Measurements from ENCODE around the gene PHLDB2.
A peak's percentile ranks its signal among the peaks of the same experiment; 100 is the strongest.

Gene PHLDB2

DNA sequence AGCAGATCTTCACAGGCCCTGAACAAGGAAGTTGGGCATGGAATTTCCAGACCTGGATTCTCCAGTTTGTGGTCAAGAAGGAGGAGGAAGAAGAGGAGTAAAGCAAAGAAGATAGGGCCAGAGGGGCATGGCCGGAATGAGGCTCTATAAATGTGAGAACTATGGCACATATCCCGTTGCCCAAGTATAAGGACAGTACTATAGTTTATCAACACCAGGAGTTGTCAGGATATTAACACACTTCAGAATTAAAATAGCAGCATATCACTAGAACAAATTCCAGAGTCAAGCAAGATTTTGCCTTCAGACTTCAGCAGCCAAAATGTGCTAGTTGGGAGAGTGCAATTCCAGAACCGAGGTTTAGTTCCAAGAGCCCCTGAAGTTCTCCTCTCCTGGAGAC is 38.4 kb upstream of the PHLDB2 start:
- H3K27ac ChIP-seq (replicated peaks; ENCODE audit: low read length) = no peak overlapping the region
- H3K36me3 ChIP-seq (replicated peaks in 1 of 2; ENCODE audit: control insufficient read depth in 2 of 2, insufficient read depth in 2 of 2, low read length in 2 of 2) = no peaks in the 10 kb centered on the region
- no peak overlapping the region for H3K14ac ChIP-seq (ENCODE audit: low read length)
- no CpG with 5 or more reads among the region's 3 CpGs for WGBS, 2 donors (ENCODE audit: extremely low coverage in 2 of 2, insufficient read length in 2 of 2, insufficient replicate concordance in 1 of 2)
- no peak overlapping the region for H3K4ac ChIP-seq (ENCODE audit: low read length)
- H2AK5ac ChIP-seq (ENCODE audit: low read depth, low read length) = no peak overlapping the region
- H2BK12ac ChIP-seq (ENCODE audit: low read length) = no peak overlapping the region
- H3K4me1 ChIP-seq (ENCODE audit: control insufficient read depth in 2 of 2, insufficient read depth in 1 of 2, low read depth in 1 of 2, low read length in 2 of 2) = no peaks in the 10 kb centered on the region
- H3K9me3 ChIP-seq (replicated peaks in 1 of 2; ENCODE audit: control insufficient read depth in 2 of 2, insufficient read depth in 1 of 2, low read depth in 1 of 2, low read length in 2 of 2) = peaks cover 0 to 10% of the 10 kb centered on the region in 2 donors
- no peak overlapping the region for H2BK5ac ChIP-seq (ENCODE audit: low read length)
- H4K91ac ChIP-seq (ENCODE audit: low read depth, low read length, poor library complexity) = no peak overlapping the region
- no peak overlapping the region for H3K18ac ChIP-seq (ENCODE audit: low read length)
- H2BK15ac ChIP-seq (ENCODE audit: low read length) = no peak overlapping the region
- H2BK120ac ChIP-seq (ENCODE audit: low read depth, low read length) = no peak overlapping the region
- H4K8ac ChIP-seq (ENCODE audit: low read depth, low read length) = no peak overlapping the region
- DNase-seq (ENCODE audit: low spot score) = no peak
- no peak overlapping the region for H2AFZ ChIP-seq (ENCODE audit: low read length)
- no peak overlapping the region for H3K23ac ChIP-seq (ENCODE audit: low read depth, low read length, poor library complexity)
- no peak overlapping the region for H3K9ac ChIP-seq (ENCODE audit: low read depth, low read length, poor library complexity)
- H3K27me3 ChIP-seq (ENCODE audit: control insufficient read depth in 3 of 3, insufficient read depth in 3 of 3, low read depth in 1 of 3, low read length in 3 of 3) = no peaks in the 10 kb centered on the region
- no peak overlapping the region for H3K4me2 ChIP-seq (ENCODE audit: insufficient read depth, low read length, poor library complexity, severe bottlenecking)
- H3K4me3 ChIP-seq (ENCODE audit: low read length in 2 of 2) = no peak overlapping the region
- H3K79me1 ChIP-seq (ENCODE audit: low read depth, low read length) = no peaks in the 10 kb centered on the region

DNA sequence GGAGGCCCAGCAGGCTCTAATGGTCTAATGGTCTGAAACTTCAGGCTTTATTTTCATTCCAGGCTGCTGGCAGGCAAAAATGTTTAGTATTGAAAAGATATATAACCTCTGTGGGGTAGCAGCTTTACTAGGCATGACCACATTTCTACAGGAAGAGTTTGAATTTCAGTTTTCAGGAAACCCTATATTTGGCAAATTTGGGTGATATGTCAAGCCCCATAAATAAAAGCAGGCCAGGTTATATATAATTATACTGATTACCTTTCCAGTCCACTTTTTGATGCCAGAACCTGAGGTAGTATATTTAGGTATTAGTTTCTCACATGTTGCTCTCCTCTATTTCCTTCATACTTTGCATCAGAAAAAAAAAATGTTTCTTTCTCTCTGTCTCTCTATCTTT is 37.2 kb upstream of the PHLDB2 start:
- no peak overlapping the region for H4K8ac ChIP-seq (ENCODE audit: low read depth, low read length)
- no peak overlapping the region for H3K14ac ChIP-seq (ENCODE audit: low read length)
- no peak overlapping the region for H2BK15ac ChIP-seq (ENCODE audit: low read length)
- no peak overlapping the region for H3K27ac ChIP-seq (replicated peaks; ENCODE audit: low read length)
- peaks cover 0 to 6% of the 10 kb centered on the region in 2 donors for H3K9me3 ChIP-seq (replicated peaks in 1 of 2; ENCODE audit: control insufficient read depth in 2 of 2, insufficient read depth in 1 of 2, low read depth in 1 of 2, low read length in 2 of 2)
- H3K79me1 ChIP-seq (ENCODE audit: low read depth, low read length) = no peaks in the 10 kb centered on the region
- no peak overlapping the region for H3K4me2 ChIP-seq (ENCODE audit: insufficient read depth, low read length, poor library complexity, severe bottlenecking)
- H4K91ac ChIP-seq (ENCODE audit: low read depth, low read length, poor library complexity) = no peak overlapping the region
- no peak overlapping the region for H2BK120ac ChIP-seq (ENCODE audit: low read depth, low read length)
- no peak for DNase-seq (ENCODE audit: low spot score)
- no peak overlapping the region for H2BK5ac ChIP-seq (ENCODE audit: low read length)
- H3K18ac ChIP-seq (ENCODE audit: low read length) = no peak overlapping the region
- no peak overlapping the region for H3K9ac ChIP-seq (ENCODE audit: low read depth, low read length, poor library complexity)
- no peak overlapping the region for H3K4ac ChIP-seq (ENCODE audit: low read length)
- no peak overlapping the region for H2AK5ac ChIP-seq (ENCODE audit: low read depth, low read length)
- H3K36me3 ChIP-seq (replicated peaks in 1 of 2; ENCODE audit: control insufficient read depth in 2 of 2, insufficient read depth in 2 of 2, low read length in 2 of 2) = no peaks in the 10 kb centered on the region
- H3K4me3 ChIP-seq (ENCODE audit: low read length in 2 of 2) = no peak overlapping the region
- H2AFZ ChIP-seq (ENCODE audit: low read length) = no peak overlapping the region
- H2BK12ac ChIP-seq (ENCODE audit: low read length) = no peak overlapping the region
- H3K23ac ChIP-seq (ENCODE audit: low read depth, low read length, poor library complexity) = no peak overlapping the region
- H3K4me1 ChIP-seq (ENCODE audit: control insufficient read depth in 2 of 2, insufficient read depth in 1 of 2, low read depth in 1 of 2, low read length in 2 of 2) = no peaks in the 10 kb centered on the region
- H3K27me3 ChIP-seq (ENCODE audit: control insufficient read depth in 3 of 3, insufficient read depth in 3 of 3, low read depth in 1 of 3, low read length in 3 of 3) = no peaks in the 10 kb centered on the region

DNA sequence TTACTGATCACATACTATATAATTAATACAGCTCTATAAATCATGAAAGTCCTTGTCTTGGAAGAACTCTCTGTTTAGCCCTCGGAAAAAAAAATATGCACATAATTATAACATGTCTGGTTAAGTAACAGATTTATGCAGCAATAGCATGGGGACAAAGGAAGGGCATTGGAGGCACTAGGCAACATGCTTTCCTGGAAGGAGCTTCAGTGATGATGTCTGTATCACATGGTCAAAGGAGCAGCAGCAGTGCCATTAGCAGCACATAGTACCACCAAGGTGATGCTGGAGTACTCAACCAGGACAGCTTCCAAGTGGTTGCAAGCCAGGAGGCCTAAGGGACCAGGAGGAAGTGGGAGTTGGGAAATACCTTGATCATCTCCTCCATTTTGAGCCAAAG is 36.3 kb upstream of the PHLDB2 start:
- Histone ChIP-seq H2AK5ac (ENCODE audit: low read depth, low read length) (no peak overlapping the region), H3K23ac (ENCODE audit: low read depth, low read length, poor library complexity) (no peak overlapping the region), H3K79me1 (ENCODE audit: low read depth, low read length) (no peaks in the 10 kb centered on the region), H3K4me1 (ENCODE audit: control insufficient read depth in 2 of 2, insufficient read depth in 1 of 2, low read depth in 1 of 2, low read length in 2 of 2) (no peaks in the 10 kb centered on the region), H3K18ac (ENCODE audit: low read length) (no peak overlapping the region), H2BK120ac (ENCODE audit: low read depth, low read length) (no peak overlapping the region), H2AFZ (ENCODE audit: low read length) (no peak overlapping the region), H3K9ac (ENCODE audit: low read depth, low read length, poor library complexity) (no peak overlapping the region), H3K4ac (ENCODE audit: low read length) (no peak overlapping the region), H2BK5ac (ENCODE audit: low read length) (no peak overlapping the region), H3K9me3 (replicated peaks in 1 of 2; ENCODE audit: control insufficient read depth in 2 of 2, insufficient read depth in 1 of 2, low read depth in 1 of 2, low read length in 2 of 2) (peaks cover 0 to 6% of the 10 kb centered on the region in 2 donors), H3K4me3 (ENCODE audit: low read length in 2 of 2) (peak overlapping the region in 1 of 2 donors; percentile 55), H2BK15ac (ENCODE audit: low read length) (no peak overlapping the region), H3K36me3 (replicated peaks in 1 of 2; ENCODE audit: control insufficient read depth in 2 of 2, insufficient read depth in 2 of 2, low read length in 2 of 2) (no peaks in the 10 kb centered on the region), H3K14ac (ENCODE audit: low read length) (no peak overlapping the region), H3K4me2 (ENCODE audit: insufficient read depth, low read length, poor library complexity, severe bottlenecking) (no peak overlapping the region), H4K91ac (ENCODE audit: low read depth, low read length, poor library complexity) (no peak overlapping the region), H4K8ac (ENCODE audit: low read depth, low read length) (no peak overlapping the region), H3K27ac (replicated peaks; ENCODE audit: low read length) (no peak overlapping the region), H3K27me3 (ENCODE audit: control insufficient read depth in 3 of 3, insufficient read depth in 3 of 3, low read depth in 1 of 3, low read length in 3 of 3) (no peaks in the 10 kb centered on the region), H2BK12ac (ENCODE audit: low read length) (no peak overlapping the region)
- no CpG with 5 or more reads among the region's 1 CpG for WGBS, 2 donors (ENCODE audit: extremely low coverage in 2 of 2, insufficient read length in 2 of 2, insufficient replicate concordance in 1 of 2)
- no peak for DNase-seq (ENCODE audit: low spot score)

- H2AK5ac ChIP-seq (ENCODE audit: low read depth, low read length) = no peak overlapping the region
- no peak overlapping the region for H3K23ac ChIP-seq (ENCODE audit: low read depth, low read length, poor library complexity)
- H4K8ac ChIP-seq (ENCODE audit: low read depth, low read length) = no peak overlapping the region
- H4K91ac ChIP-seq (ENCODE audit: low read depth, low read length, poor library complexity) = no peak overlapping the region
- no peak overlapping the region for H3K9ac ChIP-seq (ENCODE audit: low read depth, low read length, poor library complexity)
- WGBS, 2 donors (ENCODE audit: extremely low coverage in 2 of 2, insufficient read length in 2 of 2, insufficient replicate concordance in 1 of 2) = no CpG with 5 or more reads among the region's 4 CpGs
- H2BK15ac ChIP-seq (ENCODE audit: low read length) = no peak overlapping the region
- H2AFZ ChIP-seq (ENCODE audit: low read length) = no peak overlapping the region
- H2BK12ac ChIP-seq (ENCODE audit: low read length) = no peak overlapping the region
- no peak overlapping the region for H3K18ac ChIP-seq (ENCODE audit: low read length)
- H3K4me1 ChIP-seq (ENCODE audit: control insufficient read depth in 2 of 2, insufficient read depth in 1 of 2, low read depth in 1 of 2, low read length in 2 of 2) = no peaks in the 10 kb centered on the region
- no peaks in the 10 kb centered on the region for H3K79me1 ChIP-seq (ENCODE audit: low read depth, low read length)
- H2BK120ac ChIP-seq (ENCODE audit: low read depth, low read length) = no peak overlapping the region
- no peaks in the 10 kb centered on the region for H3K36me3 ChIP-seq (replicated peaks in 1 of 2; ENCODE audit: control insufficient read depth in 2 of 2, insufficient read depth in 2 of 2, low read length in 2 of 2)
- peaks cover 0 to 6% of the 10 kb centered on the region in 2 donors for H3K9me3 ChIP-seq (replicated peaks in 1 of 2; ENCODE audit: control insufficient read depth in 2 of 2, insufficient read depth in 1 of 2, low read depth in 1 of 2, low read length in 2 of 2)
- H3K14ac ChIP-seq (ENCODE audit: low read length) = no peak overlapping the region
- no peak overlapping the region for H3K27ac ChIP-seq (replicated peaks; ENCODE audit: low read length)
- H3K4me3 ChIP-seq (ENCODE audit: low read length in 2 of 2) = no peak overlapping the region
- H2BK5ac ChIP-seq (ENCODE audit: low read length) = no peak overlapping the region
- no peak overlapping the region for H3K4me2 ChIP-seq (ENCODE audit: insufficient read depth, low read length, poor library complexity, severe bottlenecking)
- H3K27me3 ChIP-seq (ENCODE audit: control insufficient read depth in 3 of 3, insufficient read depth in 3 of 3, low read depth in 1 of 3, low read length in 3 of 3) = no peaks in the 10 kb centered on the region
- no peak overlapping the region for H3K4ac ChIP-seq (ENCODE audit: low read length)
- DNase-seq (ENCODE audit: low spot score) = no peak
These were observed 35.7 kb upstream of the PHLDB2 start for GRCh38 chr3:111823341-111823855.
